WTC11 (cell line): ENCODE results near the gene PALM3.

Source experiments
- TF ChIP-seq, protein P1 (sequence below): fragments of 200-600 bp; IDR thresholded peaks from 2 replicates; pipeline ENCODE4 v1.8.0; 2022; ENCODE audit warnings: antibody characterized with exemption
- TF ChIP-seq, protein P2 (sequence below): sonication (generic); formaldehyde crosslinking; IDR thresholded peaks from 2 replicates; pipeline ENCODE4 v1.8.1; 2023; ENCODE audit warnings: mild to moderate bottlenecking, missing genetic modification reagents, moderate library complexity

DNA sequence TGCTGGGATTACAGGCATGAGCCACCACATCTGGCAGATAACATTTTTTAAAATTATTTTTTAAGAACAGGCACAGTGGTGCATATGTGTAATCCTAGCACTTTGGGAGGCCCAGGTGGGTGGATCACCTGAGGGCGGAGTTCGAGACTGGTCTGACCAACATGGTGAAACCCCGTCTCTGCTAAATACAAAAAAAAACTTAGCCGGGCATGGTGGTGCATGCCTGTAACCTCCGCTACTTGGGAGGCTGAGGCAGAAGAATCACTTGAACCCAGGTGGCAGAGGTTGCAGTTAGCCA, 631 bp upstream of the PALM3 start:
- TF ChIP-seq, protein P1, sequence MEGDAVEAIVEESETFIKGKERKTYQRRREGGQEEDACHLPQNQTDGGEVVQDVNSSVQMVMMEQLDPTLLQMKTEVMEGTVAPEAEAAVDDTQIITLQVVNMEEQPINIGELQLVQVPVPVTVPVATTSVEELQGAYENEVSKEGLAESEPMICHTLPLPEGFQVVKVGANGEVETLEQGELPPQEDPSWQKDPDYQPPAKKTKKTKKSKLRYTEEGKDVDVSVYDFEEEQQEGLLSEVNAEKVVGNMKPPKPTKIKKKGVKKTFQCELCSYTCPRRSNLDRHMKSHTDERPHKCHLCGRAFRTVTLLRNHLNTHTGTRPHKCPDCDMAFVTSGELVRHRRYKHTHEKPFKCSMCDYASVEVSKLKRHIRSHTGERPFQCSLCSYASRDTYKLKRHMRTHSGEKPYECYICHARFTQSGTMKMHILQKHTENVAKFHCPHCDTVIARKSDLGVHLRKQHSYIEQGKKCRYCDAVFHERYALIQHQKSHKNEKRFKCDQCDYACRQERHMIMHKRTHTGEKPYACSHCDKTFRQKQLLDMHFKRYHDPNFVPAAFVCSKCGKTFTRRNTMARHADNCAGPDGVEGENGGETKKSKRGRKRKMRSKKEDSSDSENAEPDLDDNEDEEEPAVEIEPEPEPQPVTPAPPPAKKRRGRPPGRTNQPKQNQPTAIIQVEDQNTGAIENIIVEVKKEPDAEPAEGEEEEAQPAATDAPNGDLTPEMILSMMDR, result no peak
- TF ChIP-seq, protein P2, sequence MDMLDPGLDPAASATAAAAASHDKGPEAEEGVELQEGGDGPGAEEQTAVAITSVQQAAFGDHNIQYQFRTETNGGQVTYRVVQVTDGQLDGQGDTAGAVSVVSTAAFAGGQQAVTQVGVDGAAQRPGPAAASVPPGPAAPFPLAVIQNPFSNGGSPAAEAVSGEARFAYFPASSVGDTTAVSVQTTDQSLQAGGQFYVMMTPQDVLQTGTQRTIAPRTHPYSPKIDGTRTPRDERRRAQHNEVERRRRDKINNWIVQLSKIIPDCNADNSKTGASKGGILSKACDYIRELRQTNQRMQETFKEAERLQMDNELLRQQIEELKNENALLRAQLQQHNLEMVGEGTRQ (CRISPR knock-in tag), result no peak
